ENCODE measurements around the gene EDARADD.
"Not testable (repeated sequence)": the region's sequence is repeated elsewhere in the genome, so short reads cannot be mapped to it uniquely, and the experiment has no call there.

The EDARADD gene

DNA sequence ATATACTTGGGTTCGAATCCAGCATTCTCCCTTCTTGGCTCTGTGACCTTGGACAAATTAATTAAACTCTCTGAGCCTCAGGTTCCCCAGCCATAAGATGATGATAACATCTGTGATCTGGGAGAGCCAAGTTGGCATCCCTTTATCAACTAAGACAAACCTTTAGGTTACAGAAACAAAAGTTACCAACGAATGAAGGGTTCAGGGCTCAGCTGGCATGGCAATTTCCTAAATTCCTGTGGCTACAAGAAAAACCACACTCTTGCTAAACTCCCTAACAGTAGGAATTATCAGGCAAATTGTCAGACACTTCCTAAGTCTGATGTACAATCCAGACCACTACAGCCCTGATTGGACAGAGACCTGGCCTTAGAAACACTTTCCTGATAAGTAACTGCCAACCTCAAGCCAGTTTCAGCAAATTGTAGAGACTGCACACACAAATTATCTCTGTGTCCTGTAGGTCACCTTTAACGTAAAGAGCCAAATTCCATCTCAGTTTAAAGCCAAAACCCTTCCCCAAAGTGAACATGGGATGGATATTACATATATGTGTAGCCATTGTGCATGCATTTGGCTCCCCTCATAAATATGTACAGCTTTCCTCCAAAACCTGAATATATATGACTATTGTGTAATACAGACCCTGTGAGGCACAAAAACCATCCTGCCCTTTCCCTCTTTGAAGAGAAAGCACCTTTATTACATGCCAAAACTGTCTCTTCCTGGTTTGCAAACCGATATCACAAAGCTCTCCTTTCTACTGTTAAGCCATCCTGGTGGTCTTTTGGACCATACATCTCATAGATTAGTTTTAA lies 39.5 kb upstream of the EDARADD start:
- no peak for DNase-seq (ENCODE audit: low read depth)
- TF ChIP-seq, protein P1, sequence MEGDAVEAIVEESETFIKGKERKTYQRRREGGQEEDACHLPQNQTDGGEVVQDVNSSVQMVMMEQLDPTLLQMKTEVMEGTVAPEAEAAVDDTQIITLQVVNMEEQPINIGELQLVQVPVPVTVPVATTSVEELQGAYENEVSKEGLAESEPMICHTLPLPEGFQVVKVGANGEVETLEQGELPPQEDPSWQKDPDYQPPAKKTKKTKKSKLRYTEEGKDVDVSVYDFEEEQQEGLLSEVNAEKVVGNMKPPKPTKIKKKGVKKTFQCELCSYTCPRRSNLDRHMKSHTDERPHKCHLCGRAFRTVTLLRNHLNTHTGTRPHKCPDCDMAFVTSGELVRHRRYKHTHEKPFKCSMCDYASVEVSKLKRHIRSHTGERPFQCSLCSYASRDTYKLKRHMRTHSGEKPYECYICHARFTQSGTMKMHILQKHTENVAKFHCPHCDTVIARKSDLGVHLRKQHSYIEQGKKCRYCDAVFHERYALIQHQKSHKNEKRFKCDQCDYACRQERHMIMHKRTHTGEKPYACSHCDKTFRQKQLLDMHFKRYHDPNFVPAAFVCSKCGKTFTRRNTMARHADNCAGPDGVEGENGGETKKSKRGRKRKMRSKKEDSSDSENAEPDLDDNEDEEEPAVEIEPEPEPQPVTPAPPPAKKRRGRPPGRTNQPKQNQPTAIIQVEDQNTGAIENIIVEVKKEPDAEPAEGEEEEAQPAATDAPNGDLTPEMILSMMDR (IDR thresholded peaks at IDR 0.05; ENCODE audit: low read depth, low read length, missing control alignments), result no peak
- no peak overlapping the region for H3K4me3 ChIP-seq (ENCODE audit: low read depth, low read length)

DNA sequence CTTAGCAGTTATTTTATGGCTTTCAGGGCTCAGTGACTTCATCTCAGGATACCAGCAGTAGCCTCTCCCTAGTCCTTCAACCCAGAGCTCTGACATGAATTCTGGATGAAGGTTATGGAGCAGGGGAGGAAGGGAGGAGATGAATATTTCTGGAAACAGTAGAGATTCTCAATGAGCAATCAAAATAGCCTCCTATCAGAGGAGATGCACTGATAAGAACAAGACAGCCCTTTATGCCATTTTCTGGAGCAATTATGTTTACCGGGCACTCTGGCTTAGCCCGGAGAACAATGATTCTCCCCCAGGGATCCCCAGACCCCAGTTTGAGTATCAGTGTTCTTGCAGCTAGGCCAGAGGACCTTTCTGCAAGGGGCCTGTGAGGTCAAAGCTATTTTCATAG lies 37.9 kb upstream of the EDARADD start:
- no peak for DNase-seq (ENCODE audit: low read depth)
- TF ChIP-seq, protein P1 (IDR thresholded peaks at IDR 0.05; ENCODE audit: low read depth, low read length, missing control alignments), result no peak

DNA sequence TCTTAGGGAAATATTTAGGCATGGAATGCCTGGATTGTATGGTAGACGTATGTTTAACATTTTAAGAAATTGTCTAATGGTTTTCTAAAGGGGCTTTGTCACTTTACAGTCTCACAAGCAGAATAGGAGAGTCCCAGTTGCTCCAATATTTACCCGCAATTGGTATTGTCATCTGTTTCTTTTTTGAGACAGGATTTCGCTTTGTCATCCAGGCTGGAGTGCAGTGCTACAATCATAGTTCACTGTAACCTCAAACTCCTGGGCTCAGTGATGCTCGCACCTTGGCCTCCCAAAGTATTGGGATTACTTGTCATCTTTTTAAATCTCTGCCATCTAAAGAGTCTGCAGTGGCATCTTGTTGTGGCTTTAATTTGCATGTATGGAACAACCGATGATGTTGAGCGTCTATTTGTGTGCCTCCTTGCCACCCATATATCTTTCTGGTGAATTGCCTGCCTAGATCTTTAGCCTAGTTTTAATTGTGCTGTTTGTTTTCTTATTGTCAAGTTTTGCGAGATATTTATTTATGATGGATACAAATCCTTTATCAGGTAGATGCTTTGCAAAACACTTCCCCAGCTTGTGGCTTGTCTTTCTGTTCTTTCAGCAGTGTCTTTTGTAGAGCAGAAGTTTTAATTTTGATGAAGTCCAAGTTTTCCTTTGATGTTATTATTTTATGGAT lies 32.0 kb upstream of the EDARADD start:
- DNase-seq (ENCODE audit: low read depth), result no peak
- TF ChIP-seq, protein P1 (IDR thresholded peaks at IDR 0.05; ENCODE audit: low read depth, low read length, missing control alignments), result no peak
- H3K4me3 ChIP-seq (ENCODE audit: low read depth, low read length), result no peak overlapping the region

More for the DNA sequence above, 37.9 kb upstream of the EDARADD start:
- H3K4me3 ChIP-seq (ENCODE audit: low read depth, low read length), result no peak overlapping the region

DNA sequence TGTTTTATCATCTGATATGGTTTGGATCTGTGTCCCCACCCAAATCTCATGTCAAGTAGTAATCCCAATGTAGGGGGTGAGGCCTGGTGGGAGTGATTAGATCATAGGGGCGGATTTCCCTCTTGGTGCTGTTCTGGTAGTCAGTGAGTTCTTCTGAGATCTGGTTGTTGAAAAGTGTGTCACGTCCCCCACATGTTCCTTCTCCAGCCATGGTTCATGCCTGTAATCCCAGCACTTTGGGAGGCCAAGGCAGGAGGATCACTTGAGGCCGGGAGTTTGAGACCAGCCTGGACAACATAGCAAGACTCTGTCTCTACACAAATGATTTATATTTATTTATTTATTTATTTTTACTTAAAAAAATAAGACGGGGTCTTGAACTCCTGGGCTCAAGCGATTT lies 30.8 kb upstream of the EDARADD start:
- TF ChIP-seq, protein P1 (IDR thresholded peaks at IDR 0.05; ENCODE audit: low read depth, low read length, missing control alignments), result no peak
- no peak overlapping the region for H3K4me3 ChIP-seq (ENCODE audit: low read depth, low read length)
- DNase-seq (ENCODE audit: low read depth), result no peak

DNA sequence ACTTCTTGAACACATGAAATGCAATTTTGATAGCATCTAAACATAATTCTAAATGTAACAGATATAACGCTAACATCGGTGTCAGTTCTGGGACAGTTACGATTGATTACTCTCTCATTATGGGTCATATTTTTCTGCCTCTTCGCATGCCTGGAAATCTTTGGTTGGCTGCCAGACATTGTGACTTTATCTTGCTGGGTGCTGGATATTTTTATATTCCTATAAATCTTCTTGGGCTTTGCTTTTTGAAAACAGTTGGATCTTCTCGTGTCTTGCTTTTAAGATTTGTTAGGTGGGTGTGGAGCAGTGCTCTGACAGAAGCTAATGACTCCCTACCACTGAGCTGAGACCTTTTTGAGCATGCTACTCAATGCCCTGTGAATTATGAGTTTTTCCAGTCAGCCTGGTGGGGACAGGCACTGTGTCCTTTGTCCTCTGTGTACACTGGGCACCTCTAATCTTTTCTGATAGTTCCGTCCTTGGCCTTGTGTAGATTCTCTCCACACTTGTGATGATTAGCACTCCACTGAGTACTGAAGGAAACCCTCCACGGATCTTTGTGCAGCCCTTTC lies 28.0 kb upstream of the EDARADD start:
- TF ChIP-seq, protein P1 (IDR thresholded peaks at IDR 0.05; ENCODE audit: low read depth, low read length, missing control alignments), result no peak
- H3K4me3 ChIP-seq (ENCODE audit: low read depth, low read length), result no peak overlapping the region
- DNase-seq (ENCODE audit: low read depth), result no peak

DNA sequence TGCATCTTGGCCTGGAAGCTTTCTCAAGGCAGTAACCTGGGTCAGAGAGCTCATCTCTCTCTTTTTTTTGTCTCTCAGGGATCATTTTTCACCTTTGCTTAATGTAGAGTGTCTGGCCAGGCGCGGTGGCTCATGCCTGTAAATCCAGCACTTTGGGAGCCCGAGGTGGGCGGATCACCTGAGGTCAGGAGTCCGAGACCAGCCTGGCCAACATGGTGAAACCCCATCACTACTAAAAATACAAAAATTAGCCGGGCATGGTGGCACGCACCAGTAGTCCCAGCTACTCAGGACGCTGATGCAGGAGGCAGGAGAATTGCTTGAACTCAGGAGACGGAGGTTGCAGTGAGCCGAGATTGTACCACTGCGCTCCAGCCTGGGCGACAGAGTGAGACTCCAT lies 27.4 kb upstream of the EDARADD start:
- H3K4me3 ChIP-seq (ENCODE audit: low read depth, low read length); DNase-seq (ENCODE audit: low read depth): not testable (repeated sequence)

DNA sequence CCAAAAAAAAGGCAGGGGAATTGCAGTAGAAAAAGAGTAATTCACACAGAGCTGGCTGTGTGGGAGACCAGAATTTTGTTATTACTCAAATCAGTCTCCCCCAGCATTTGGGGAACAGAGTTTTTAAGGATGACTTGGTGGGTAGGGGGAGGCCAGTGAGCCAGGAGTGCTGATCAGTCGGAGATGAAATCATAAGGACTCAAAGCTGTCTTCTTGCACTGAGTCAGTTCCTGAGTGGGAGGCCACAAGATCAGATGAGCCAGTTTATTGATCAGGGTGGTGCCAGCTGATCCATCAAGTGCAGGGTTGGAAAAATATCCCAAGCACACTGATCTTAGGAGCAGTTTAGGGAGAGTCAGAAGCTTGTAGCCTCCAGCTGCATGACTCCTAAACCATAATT lies 23.7 kb upstream of the EDARADD start:
- H3K4me3 ChIP-seq (ENCODE audit: low read depth, low read length), result no peak overlapping the region
- TF ChIP-seq, protein P1 (IDR thresholded peaks at IDR 0.05; ENCODE audit: low read depth, low read length, missing control alignments), result no peak
- no peak for DNase-seq (ENCODE audit: low read depth)

Data from GM12864 (cell line).